Heart left ventricle (tissue), 13 donors: Measurements from ENCODE around the gene BMERB1.

Experiments
- CTCF ChIP-seq, 12 donors: fragments of 200-600 bp; sonication (generic) in 4 of 12; IDR thresholded peaks; one replicate each; pipeline versions ENCODE4 v1.5.0 to v1.8.0; 2018 to 2022; ENCODE audit warnings: antibody characterized with exemption in 12 of 12, mild to moderate bottlenecking in 5 of 12
- POLR2A ChIP-seq, 2 donors: fragments of 450-650 bp; IDR thresholded peaks; one replicate each; pipeline ENCODE4 v1.6.1; 2017; ENCODE audit warnings: antibody characterized with exemption in 2 of 2, mild to moderate bottlenecking in 2 of 2, moderate library complexity in 2 of 2
- donor health status: ischemic (EF 13 %, LVEDD 7.1; RV severe dilation, severe dysfunction).
- donor health status: DM: no; HTN: yes; CAD: no.
- donor health status: DM: no; HTN: no; CAD: no.
- donor health status: ischemic (EF 25% LVEDD 6.9; RV normal size, moderate dysfunction).
- donor health status: ischemic (EF 25% LVEDD 5.7; RV mildly dilated, moderate dysfunction).
- donor health status: ischemic (EF 35%, LVEDD 5.7; RV mildly dilated, moderate dysfunction).
- donor health status: nonischemic (EF 11% LVEDD 7.7; RV severe dilation, severe dysfunction).
- donor health status: DM: yes; HTN: yes; CAD: no.
- donor health status: PGD.
- donor health status: ischemic (EF 29% LVEDD 5.4; RV normal size, mild dysfunction).
- donor health status: nonischemic (EF 23%, LVEDD 6.1; RV moderate dilation, normal function).

- TF ChIP-seq POLR2A (IDR thresholded peaks at IDR 0.05), result no peak
- TF ChIP-seq CTCF (IDR thresholded peaks at IDR 0.05), result no peak
Observed at GRCh38 chr16:15494236-15494635, 59.8 kb downstream of the BMERB1 start.
